Chondrocyte (in vitro differentiated cells): ENCODE data around the gene SPATS2L. TPM values are rescaled to one million over a fixed set of nuclear protein-coding genes. Genes with fewer than 3 reads are reported as not detected.

Experiments
- DNase-seq: peaks from one replicate; pipeline ENCODE4 v3.0.0; 2021; ENCODE audit warnings: mixed read lengths, low spot score
- H3K27ac Mint-ChIP-seq: one replicate; pipeline ENCODE4 v1.8.0; 2021; ENCODE audit warnings: mild to moderate bottlenecking, moderate library complexity, mixed read lengths; ENCODE audit not compliant: unreplicated experiment
- H3K27me3 Mint-ChIP-seq: 2 replicates; pipeline ENCODE4 v1.8.0; 2021; ENCODE audit warnings: low read depth, mixed read lengths
- H3K36me3 Mint-ChIP-seq: 2 replicates; pipeline ENCODE4 v1.8.0; 2021; ENCODE audit warnings: low read depth, mixed read lengths
- H3K4me1 Mint-ChIP-seq: 2 replicates; pipeline ENCODE4 v1.8.0; 2021; ENCODE audit warnings: low read depth, mild to moderate bottlenecking, mixed read lengths
- H3K4me3 Mint-ChIP-seq: one replicate; pipeline ENCODE4 v1.8.0; 2021; ENCODE audit warnings: mild to moderate bottlenecking, moderate library complexity, mixed read lengths; ENCODE audit not compliant: unreplicated experiment
- H3K9me3 Mint-ChIP-seq: 2 replicates; pipeline ENCODE4 v1.8.0; 2021; ENCODE audit warnings: low read depth, mixed read lengths
- long read RNA-seq: library from polyadenylated mRNA; stranded (forward); transcript quantifications from one replicate; pipeline ENCODE4 v2.0.0, GENCODE V29; 2021
- total RNA-seq: library from RNA; stranded (reverse); gene quantifications from 3 replicates; pipeline ENCODE4 v1.2.1, GENCODE V29; 2021
- TF ChIP-seq, protein P1 (sequence below): fragments of 200-600 bp; sonication (generic); IDR thresholded peaks from 2 replicates; pipeline ENCODE4 v1.5.0; 2021; ENCODE audit warnings: antibody characterized with exemption, mild to moderate bottlenecking, moderate library complexity

SPATS2L gene, protein sequence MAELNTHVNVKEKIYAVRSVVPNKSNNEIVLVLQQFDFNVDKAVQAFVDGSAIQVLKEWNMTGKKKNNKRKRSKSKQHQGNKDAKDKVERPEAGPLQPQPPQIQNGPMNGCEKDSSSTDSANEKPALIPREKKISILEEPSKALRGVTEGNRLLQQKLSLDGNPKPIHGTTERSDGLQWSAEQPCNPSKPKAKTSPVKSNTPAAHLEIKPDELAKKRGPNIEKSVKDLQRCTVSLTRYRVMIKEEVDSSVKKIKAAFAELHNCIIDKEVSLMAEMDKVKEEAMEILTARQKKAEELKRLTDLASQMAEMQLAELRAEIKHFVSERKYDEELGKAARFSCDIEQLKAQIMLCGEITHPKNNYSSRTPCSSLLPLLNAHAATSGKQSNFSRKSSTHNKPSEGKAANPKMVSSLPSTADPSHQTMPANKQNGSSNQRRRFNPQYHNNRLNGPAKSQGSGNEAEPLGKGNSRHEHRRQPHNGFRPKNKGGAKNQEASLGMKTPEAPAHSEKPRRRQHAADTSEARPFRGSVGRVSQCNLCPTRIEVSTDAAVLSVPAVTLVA
- total RNA-seq = 233 to 237 TPM (median 233 TPM) in 3 replicates
- long read RNA-seq, full-length matches to known transcripts = 279 of 586 reads
- long read RNA-seq, partial matches to known transcripts = 32 of 586 reads
- long read RNA-seq, other reads (novel, unspliced or antisense) = 275 of 586 reads

DNA sequence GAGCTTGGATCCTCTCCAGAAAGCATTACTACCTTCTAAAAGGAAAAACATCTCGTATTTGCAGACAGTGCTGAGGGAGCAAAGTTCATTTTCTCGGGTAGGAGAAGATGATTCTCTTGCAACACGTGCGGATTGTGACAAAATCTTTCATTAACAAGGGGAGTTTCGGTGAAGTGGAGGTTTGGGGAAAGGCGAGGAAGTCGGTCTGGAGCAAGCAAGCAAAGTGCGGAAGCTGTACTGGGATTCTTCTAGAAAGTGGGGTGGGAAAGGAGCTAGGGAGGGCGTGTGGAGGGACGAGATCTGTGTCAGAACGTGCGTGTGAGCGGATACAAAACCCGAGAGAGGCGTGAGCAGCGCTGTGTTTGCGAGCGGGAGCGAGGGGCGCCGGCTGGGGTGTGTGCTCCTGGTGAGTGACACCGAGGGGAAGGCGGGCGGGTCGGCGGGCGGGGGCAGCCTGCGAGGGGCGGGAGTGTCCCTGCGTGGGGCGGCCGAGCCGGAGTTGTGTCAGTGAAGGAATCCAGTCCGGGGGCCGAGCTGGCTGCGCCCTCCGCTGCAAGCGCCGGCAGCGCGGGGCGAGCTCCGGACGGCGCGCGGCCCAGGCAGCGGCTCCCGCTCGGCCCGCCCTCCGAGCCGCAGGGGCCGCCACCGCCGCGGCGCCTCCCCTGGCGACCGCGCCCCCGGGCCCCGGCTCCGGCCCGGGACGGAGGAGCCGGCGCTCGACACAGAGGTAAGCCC lies at the start of gene SPATS2L:
Gene SPATS2L (plus strand): TSS at position 498 of the 735 bp plus-strand sequence. CDS start 82,552 bp downstream, outside the sequence.
- H3K4me3 Mint-ChIP-seq = peak within 1 kb of the TSS; percentile 80
- TF ChIP-seq, protein P1, sequence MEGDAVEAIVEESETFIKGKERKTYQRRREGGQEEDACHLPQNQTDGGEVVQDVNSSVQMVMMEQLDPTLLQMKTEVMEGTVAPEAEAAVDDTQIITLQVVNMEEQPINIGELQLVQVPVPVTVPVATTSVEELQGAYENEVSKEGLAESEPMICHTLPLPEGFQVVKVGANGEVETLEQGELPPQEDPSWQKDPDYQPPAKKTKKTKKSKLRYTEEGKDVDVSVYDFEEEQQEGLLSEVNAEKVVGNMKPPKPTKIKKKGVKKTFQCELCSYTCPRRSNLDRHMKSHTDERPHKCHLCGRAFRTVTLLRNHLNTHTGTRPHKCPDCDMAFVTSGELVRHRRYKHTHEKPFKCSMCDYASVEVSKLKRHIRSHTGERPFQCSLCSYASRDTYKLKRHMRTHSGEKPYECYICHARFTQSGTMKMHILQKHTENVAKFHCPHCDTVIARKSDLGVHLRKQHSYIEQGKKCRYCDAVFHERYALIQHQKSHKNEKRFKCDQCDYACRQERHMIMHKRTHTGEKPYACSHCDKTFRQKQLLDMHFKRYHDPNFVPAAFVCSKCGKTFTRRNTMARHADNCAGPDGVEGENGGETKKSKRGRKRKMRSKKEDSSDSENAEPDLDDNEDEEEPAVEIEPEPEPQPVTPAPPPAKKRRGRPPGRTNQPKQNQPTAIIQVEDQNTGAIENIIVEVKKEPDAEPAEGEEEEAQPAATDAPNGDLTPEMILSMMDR = no peak
- H3K27me3 Mint-ChIP-seq = no peaks in the 10 kb centered on the region
- H3K36me3 Mint-ChIP-seq = no peaks in the 10 kb centered on the region
- H3K4me1 Mint-ChIP-seq = peaks cover 56% of the 10 kb centered on the region
- DNase-seq = peak; percentile 95
- no peaks in the 10 kb centered on the region for H3K9me3 Mint-ChIP-seq
- H3K27ac Mint-ChIP-seq = peak within 1 kb of the TSS; percentile 93

DNA sequence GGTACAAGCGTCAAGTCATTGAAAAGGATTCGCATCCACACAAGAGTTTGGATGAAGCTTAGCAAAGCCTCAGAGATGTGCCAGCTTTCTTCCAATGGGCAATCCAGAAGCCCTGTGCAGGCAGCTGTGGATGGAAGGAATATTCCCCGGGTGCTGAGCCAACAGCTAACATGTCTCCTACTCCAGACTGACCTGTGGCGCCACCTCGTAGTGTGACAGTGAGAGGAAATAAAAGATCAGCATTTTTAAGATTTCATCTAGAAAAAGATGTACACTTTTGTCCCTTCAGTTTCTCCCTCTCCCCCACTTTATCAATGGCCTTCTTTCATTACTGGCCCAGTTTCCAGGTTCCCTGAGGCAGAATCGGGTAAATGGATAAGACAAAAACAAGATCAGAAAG lies 48.9 kb upstream of the SPATS2L start:
- H3K27ac Mint-ChIP-seq = no peak overlapping the region
- no peak overlapping the region for H3K4me3 Mint-ChIP-seq
- no peaks in the 10 kb centered on the region for H3K36me3 Mint-ChIP-seq

DNA sequence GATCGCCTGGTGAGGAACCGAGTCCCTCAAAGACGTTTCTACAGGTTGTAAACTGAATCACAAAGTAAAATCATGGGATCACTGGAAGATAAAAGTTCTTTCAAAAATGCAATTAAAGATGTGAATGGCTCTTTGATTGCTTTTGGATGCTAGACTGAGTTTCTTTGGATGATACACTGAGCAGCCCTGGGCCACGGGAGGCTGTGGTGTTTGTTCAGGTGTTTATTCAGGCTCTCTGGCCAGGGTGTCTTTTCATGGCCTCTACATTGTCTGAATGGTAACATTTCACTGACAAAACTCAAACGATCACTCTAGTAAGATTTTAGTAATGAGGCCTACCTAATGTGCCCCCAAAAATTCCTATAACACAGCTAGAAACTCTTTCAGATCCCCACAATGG lies 48.4 kb upstream of the SPATS2L start:
- peaks cover 7% of the 10 kb centered on the region for H3K9me3 Mint-ChIP-seq
- peaks cover 24% of the 10 kb centered on the region for H3K4me1 Mint-ChIP-seq
- H3K27ac Mint-ChIP-seq = no peak overlapping the region
- no peaks in the 10 kb centered on the region for H3K27me3 Mint-ChIP-seq
- no peak overlapping the region for H3K4me3 Mint-ChIP-seq
- TF ChIP-seq, protein P1 = no peak
- H3K36me3 Mint-ChIP-seq = no peaks in the 10 kb centered on the region
- DNase-seq = no peak

More for the DNA sequence above, 48.9 kb upstream of the SPATS2L start:
- TF ChIP-seq, protein P1 = no peak
- peaks cover 29% of the 10 kb centered on the region for H3K4me1 Mint-ChIP-seq
- no peaks in the 10 kb centered on the region for H3K27me3 Mint-ChIP-seq
- peaks cover 7% of the 10 kb centered on the region for H3K9me3 Mint-ChIP-seq
- DNase-seq = no peak

DNA sequence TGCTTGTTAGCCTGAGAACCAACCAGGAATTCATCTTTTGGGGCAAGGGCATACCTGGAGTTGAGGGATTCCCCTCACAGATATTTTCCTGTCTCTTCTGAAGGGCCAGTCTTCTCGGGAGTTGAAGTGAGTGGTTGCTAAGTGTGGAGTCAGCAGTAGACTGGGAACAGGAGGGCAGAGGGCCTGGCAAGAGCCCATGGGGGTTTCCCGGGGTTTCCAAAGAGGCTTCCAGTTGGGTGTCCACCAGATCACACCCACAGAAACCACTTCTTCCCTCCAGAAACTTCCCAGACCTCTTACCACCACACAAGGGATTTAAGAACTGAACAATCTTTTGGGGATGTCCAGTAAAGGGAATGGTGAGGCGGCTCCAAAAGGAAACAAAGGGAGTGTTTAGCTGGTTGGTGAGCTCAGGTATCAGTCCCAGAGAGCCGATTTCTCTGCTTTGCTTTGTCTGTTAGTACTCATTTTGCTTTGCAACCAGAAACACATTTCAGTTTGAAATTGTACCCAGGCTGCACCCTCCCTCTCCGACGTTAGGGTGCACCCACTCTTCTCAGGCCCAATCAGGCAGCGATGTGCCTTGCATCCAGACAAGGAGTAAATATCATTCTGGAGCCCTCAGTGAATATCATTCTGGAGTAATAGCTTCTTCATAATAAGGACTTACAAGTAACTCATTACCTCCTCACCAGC lies 47.5 kb upstream of the SPATS2L start:
- Mint-ChIP-seq H3K4me1 (peaks cover 14% of the 10 kb centered on the region), H3K4me3 (no peak overlapping the region), H3K27me3 (no peaks in the 10 kb centered on the region), H3K36me3 (no peaks in the 10 kb centered on the region), H3K9me3 (peaks cover 7% of the 10 kb centered on the region), H3K27ac (no peak overlapping the region)
- no peak for DNase-seq
- TF ChIP-seq, protein P1 = no peak
